Measurements from ENCODE around the gene MICAL3. TPM values are rescaled to one million over a fixed set of nuclear protein-coding genes. Genes with fewer than 3 reads are reported as not detected.

MICAL3 gene
- polyA plus RNA-seq, 3 donors from 2014 or later = 1.1 to 2.3 TPM; not detected in 1

GRCh38 chr22:17952273-17952801, 72.0 kb downstream of the MICAL3 start:
- Mint-ChIP-seq H3K4me1 (peaks cover 8 to 12% of the 10 kb centered on the region in 2 donors), H3K9me3 (no peaks in the 10 kb centered on the region), H3K27me3 (ENCODE audit: low read depth in 3 of 3) (peaks cover 0 to 2% (median under 1%) of the 10 kb centered on the region in 3 donors), H3K4me3 (no peak overlapping the region), H3K27ac (peak overlapping the region in 1 of 6 donors; percentile 19), H3K36me3 (no peaks in the 10 kb centered on the region)
- no peak for DNase-seq

GRCh38 chr22:17951315-17951714, 73.0 kb downstream of the MICAL3 start:
- Mint-ChIP-seq H3K27me3 (ENCODE audit: low read depth in 3 of 3) (peaks cover 0 to 5% (median 2%) of the 10 kb centered on the region in 3 donors), H3K9me3 (no peaks in the 10 kb centered on the region), H3K4me1 (peaks cover 8 to 12% of the 10 kb centered on the region in 2 donors), H3K4me3 (no peak overlapping the region), H3K27ac (no peak overlapping the region), H3K36me3 (no peaks in the 10 kb centered on the region)
- no peak for DNase-seq

- peaks cover 8 to 12% of the 10 kb centered on the region in 2 donors for H3K4me1 Mint-ChIP-seq
- H3K36me3 Mint-ChIP-seq = no peaks in the 10 kb centered on the region
- no peak overlapping the region for H3K4me3 Mint-ChIP-seq
- peak overlapping the region in 1 of 6 donors; percentile 58 for H3K27ac Mint-ChIP-seq
- DNase-seq = no peak
- H3K9me3 Mint-ChIP-seq = no peaks in the 10 kb centered on the region
- peaks cover 0 to 5% (median 5%) of the 10 kb centered on the region in 3 donors for H3K27me3 Mint-ChIP-seq (ENCODE audit: low read depth in 3 of 3)
Observed at GRCh38 chr22:17950651-17951214, 73.6 kb downstream of the MICAL3 start.

- Mint-ChIP-seq H3K4me3 (no peak overlapping the region), H3K36me3 (no peaks in the 10 kb centered on the region), H3K27me3 (ENCODE audit: low read depth in 3 of 3) (peaks cover 0 to 7% (median 5%) of the 10 kb centered on the region in 3 donors), H3K4me1 (peaks cover 8 to 12% of the 10 kb centered on the region in 2 donors), H3K9me3 (no peaks in the 10 kb centered on the region), H3K27ac (no peak overlapping the region)
- no peak for DNase-seq
Observed at GRCh38 chr22:17949642-17950473, 74.5 kb downstream of the MICAL3 start.

- Mint-ChIP-seq H3K36me3 (no peaks in the 10 kb centered on the region), H3K9me3 (no peaks in the 10 kb centered on the region), H3K27ac (no peak overlapping the region), H3K27me3 (ENCODE audit: low read depth in 3 of 3) (peaks cover 0 to 7% (median 5%) of the 10 kb centered on the region in 3 donors), H3K4me3 (no peak overlapping the region), H3K4me1 (peaks cover 8 to 12% of the 10 kb centered on the region in 2 donors)
- DNase-seq = no peak
Observed at GRCh38 chr22:17948101-17948500, 76.3 kb downstream of the MICAL3 start.

GRCh38 chr22:17946662-17947367, 77.5 kb downstream of the MICAL3 start:
- H3K9me3 Mint-ChIP-seq = no peaks in the 10 kb centered on the region
- H3K4me3 Mint-ChIP-seq = no peak overlapping the region
- peaks cover 0 to 7% (median 5%) of the 10 kb centered on the region in 3 donors for H3K27me3 Mint-ChIP-seq (ENCODE audit: low read depth in 3 of 3)
- H3K36me3 Mint-ChIP-seq = no peaks in the 10 kb centered on the region
- DNase-seq = no peak
- no peak overlapping the region for H3K27ac Mint-ChIP-seq
- peaks cover 8 to 12% of the 10 kb centered on the region in 2 donors for H3K4me1 Mint-ChIP-seq

GRCh38 chr22:17945888-17946648, 78.3 kb downstream of the MICAL3 start:
- Mint-ChIP-seq H3K9me3 (no peaks in the 10 kb centered on the region), H3K27ac (no peak overlapping the region), H3K4me3 (no peak overlapping the region), H3K27me3 (ENCODE audit: low read depth in 3 of 3) (peaks cover 0 to 7% (median 5%) of the 10 kb centered on the region in 3 donors), H3K36me3 (no peaks in the 10 kb centered on the region), H3K4me1 (peaks cover 5 to 8% of the 10 kb centered on the region in 2 donors)
- DNase-seq = no peak

- DNase-seq = no peak
- Mint-ChIP-seq H3K4me1 (peaks cover 2 to 5% of the 10 kb centered on the region in 2 donors), H3K9me3 (no peaks in the 10 kb centered on the region), H3K4me3 (no peak overlapping the region), H3K27me3 (ENCODE audit: low read depth in 3 of 3) (peaks cover 0 to 7% (median 5%) of the 10 kb centered on the region in 3 donors), H3K36me3 (no peaks in the 10 kb centered on the region), H3K27ac (no peak overlapping the region)
Observed at GRCh38 chr22:17945156-17945887, 79.0 kb downstream of the MICAL3 start.

GRCh38 chr22:17944256-17944655, 80.1 kb downstream of the MICAL3 start:
- no peak for DNase-seq
- Mint-ChIP-seq H3K4me3 (no peak overlapping the region), H3K27ac (no peak overlapping the region), H3K36me3 (no peaks in the 10 kb centered on the region), H3K9me3 (no peaks in the 10 kb centered on the region), H3K27me3 (ENCODE audit: low read depth in 3 of 3) (peaks cover 0 to 7% (median 5%) of the 10 kb centered on the region in 3 donors), H3K4me1 (peaks cover 4 to 7% of the 10 kb centered on the region in 2 donors)

- Mint-ChIP-seq H3K27me3 (ENCODE audit: low read depth in 3 of 3) (peaks cover 0 to 7% (median 5%) of the 10 kb centered on the region in 3 donors), H3K36me3 (no peaks in the 10 kb centered on the region), H3K4me1 (peaks cover 8 to 12% of the 10 kb centered on the region in 2 donors), H3K27ac (no peak overlapping the region), H3K9me3 (no peaks in the 10 kb centered on the region), H3K4me3 (no peak overlapping the region)
- DNase-seq = no peak
Observed at GRCh38 chr22:17943533-17944249, 80.7 kb downstream of the MICAL3 start.

- Mint-ChIP-seq H3K9me3 (no peaks in the 10 kb centered on the region), H3K36me3 (no peaks in the 10 kb centered on the region), H3K4me1 (peaks cover 12 to 17% of the 10 kb centered on the region in 2 donors), H3K27ac (no peak overlapping the region), H3K4me3 (no peak overlapping the region), H3K27me3 (ENCODE audit: low read depth in 3 of 3) (peaks cover 0 to 7% (median 5%) of the 10 kb centered on the region in 3 donors)
- no peak for DNase-seq
Observed at GRCh38 chr22:17942721-17943120, 81.6 kb downstream of the MICAL3 start.
